ENCODE data around the gene CHST6.

GRCh38 chr16:75506574-75506973, 11.3 kb upstream of the CHST6 start:
- TF ChIP-seq EZH2 (IDR thresholded peaks at IDR 0.05) (no peak), POLR2AphosphoS5 (IDR thresholded peaks at IDR 0.05; ENCODE audit: borderline replicate concordance, low read depth, low read length) (no peak), FOXP2 (optimal IDR thresholded peaks at IDR 0.05; ENCODE audit: control extremely low read depth, extremely low read length, insufficient read depth) (no peak)
